ENCODE results near the gene SHCBP1.

- TF ChIP-seq CTCF (IDR thresholded peaks at IDR 0.05) = no peak
- TF ChIP-seq EZH2 (IDR thresholded peaks at IDR 0.05) = no peak
- no peak for TF ChIP-seq EZH2phosphoT487 (IDR thresholded peaks at IDR 0.05)
Observed at GRCh38 chr16:46613352-46613751, 7.8 kb downstream of the SHCBP1 start.
